ENCODE results near the gene TTC13. TPM values are rescaled to one million over a fixed set of nuclear protein-coding genes. Genes with fewer than 3 reads are reported as not detected.

TTC13 gene
- total RNA-seq, 1 experiment from 2014 or later, result 12.3 TPM

- Histone ChIP-seq H3K4me2 (ENCODE audit: low read length) (no peak overlapping the region), H3K4me1 (ENCODE audit: control insufficient read depth in 1 of 2, insufficient read depth in 2 of 2, low read length in 2 of 2) (peaks cover 0 to 6% of the 10 kb centered on the region in 2 experiments; a peak in 1 of 4 replicates), H3K9me2 (ENCODE audit: insufficient read depth) (no peaks in the 10 kb centered on the region), H3K9me3 (ENCODE audit: control insufficient read depth in 1 of 2, insufficient read depth in 1 of 2, low read depth in 1 of 2, low read length in 2 of 2) (no peaks in the 10 kb centered on the region), H3K27ac (ENCODE audit: low read depth, low read length) (no peak overlapping the region), H3K79me2 (ENCODE audit: insufficient read depth, low read length) (no peaks in the 10 kb centered on the region), H3K36me3 (ENCODE audit: control insufficient read depth in 1 of 2, insufficient read depth in 2 of 2, low read length in 2 of 2) (peaks cover 0 to 3% of the 10 kb centered on the region in 2 experiments; a peak in 2 of 4 replicates), H2AFZ (ENCODE audit: low read depth, low read length, poor library complexity, severe bottlenecking) (no peak overlapping the region), H3K9ac (ENCODE audit: low read length) (no peak overlapping the region), H3K4me3 (replicated peaks in 1 of 2; ENCODE audit: low read depth in 1 of 2, low read length in 2 of 2) (no peak overlapping the region), H4K20me1 (ENCODE audit: insufficient read depth) (no peaks in the 10 kb centered on the region), H3K27me3 (ENCODE audit: insufficient read depth, low read length) (no peaks in the 10 kb centered on the region)
- ChIA-PET RAD21 (ENCODE audit: low non-redundant PET in 1 of 2, low total read pairs in 2 of 2, uncharacterized antibody in 2 of 2, unreplicated experiment in 2 of 2) (no interaction called here), CTCF (no interaction called here), POLR2A (no interaction called here)
- no peak for ATAC-seq
- no TSS peak for BruUV-seq (replicated peaks)
- no peak for DNase-seq (ENCODE audit: low read depth, low spot score)
- intact Hi-C loops (cut with micrococcal nuclease), result loop anchor here (5.0 kb wide), 1 partner anchor 122 kb away; no protein-coding TSS in a partner anchor
- TF ChIP-seq CTCF (IDR thresholded peaks at IDR 0.05 in 2 of 3, conservative IDR thresholded peaks at IDR 0.05 in 1 of 3; ENCODE audit: borderline replicate concordance in 1 of 3, insufficient read depth in 1 of 3, low read depth in 2 of 3, low read length in 2 of 3) (no peak), FOSL1 (IDR thresholded peaks at IDR 0.05; ENCODE audit: low read depth) (no peak), POLR2A (IDR thresholded peaks at IDR 0.05; ENCODE audit: borderline replicate concordance, extremely low read depth, insufficient read depth, insufficient read length) (no peak), YY1 (IDR thresholded peaks at IDR 0.05; ENCODE audit: extremely low read depth, insufficient replicate concordance, low read depth, low read length) (no peak), EZH2phosphoT487 (IDR thresholded peaks at IDR 0.05; ENCODE audit: borderline replicate concordance) (no peak), ATF3 (IDR thresholded peaks at IDR 0.05) (no peak), RAD21 (IDR thresholded peaks at IDR 0.05; ENCODE audit: low read depth) (no peak), POLR2AphosphoS5 (IDR thresholded peaks at IDR 0.05; ENCODE audit: low read depth, low read length) (no peak), TCF7L2 (IDR thresholded peaks at IDR 0.05; ENCODE audit: borderline replicate concordance, extremely low read depth, insufficient read depth, insufficient read length) (no peak), ZBTB33 (IDR thresholded peaks at IDR 0.05; ENCODE audit: extremely low read depth, insufficient replicate concordance, low read length) (no peak), MAX (IDR thresholded peaks at IDR 0.05) (no peak)
These were observed 59.5 kb downstream of the TTC13 start for GRCh38 chr1:230919207-230919606.
